Tibial artery (tissue), 4 donors: ENCODE data around the gene MACF1.
"Not testable (repeated sequence)": the region's sequence is repeated elsewhere in the genome, so short reads cannot be mapped to it uniquely, and the experiment has no call there.

Experiments used
- DNase-seq, 2 donors: peaks; one replicate each; pipeline ENCODE4 v3.0.0-alpha.2; 2019
- H3K27ac ChIP-seq, 2 donors: fragments of 200-600 bp; sonication (generic) in 1 of 2; 1 replicate in 1 of 2; 2 replicates in 1 of 2; pipeline ENCODE4 v1.5.1; 2018 to 2019; ENCODE audit warnings: mild to moderate bottlenecking in 1 of 2
- H3K27me3 ChIP-seq, 2 donors: fragments of 200-600 bp; sonication (generic) in 1 of 2; one replicate each; pipeline versions ENCODE4 v1.5.1 to v1.6.0; 2016 to 2019
- H3K36me3 ChIP-seq, 3 donors: fragments of 200-600 bp; sonication (generic) in 2 of 3; one replicate each; pipeline ENCODE4 v1.5.1; 2016 to 2019; ENCODE audit warnings: mild to moderate bottlenecking in 2 of 3
- H3K4me1 ChIP-seq, 4 donors: fragments of 200-600 bp; sonication (generic) in 2 of 4; 1 replicate in 3 of 4; 2 replicates in 1 of 4; pipeline ENCODE4 v1.5.1; 2016 to 2019
- H3K4me3 ChIP-seq, 2 donors: fragments of 200-600 bp; sonication (generic) in 1 of 2; 1 replicate in 1 of 2; 2 replicates in 1 of 2; pipeline ENCODE4 v1.5.1; 2018 to 2019; ENCODE audit warnings: mild to moderate bottlenecking in 2 of 2
- H3K9me3 ChIP-seq, 3 donors: fragments of 200-600 bp; sonication (generic) in 1 of 3; one replicate each; pipeline ENCODE4 v1.5.1; 2016 to 2019
- CTCF ChIP-seq, 2 experiments: fragments of 200-600 bp in 1 of 2; fragments of 450-650 bp in 1 of 2; IDR thresholded peaks; one replicate each; pipeline ENCODE4 v1.5.1; 2017 to 2019; ENCODE audit warnings: antibody characterized with exemption in 2 of 2, mild to moderate bottlenecking in 1 of 2, moderate library complexity in 1 of 2
- intact Hi-C: fragments of 100-400 bp; cut with DNase I; formaldehyde crosslinking; loops from one replicate; pipeline ENCODE4 v1.15.0; 2023; ENCODE audit warnings: low total_unique reads

The MACF1 gene

GRCh38 chr1:39205102-39205780 lies 746 bp downstream of the MACF1 start:
- no peak for TF ChIP-seq CTCF (IDR thresholded peaks at IDR 0.05)
- intact Hi-C loops: no loop called here

GRCh38 chr1:39205781-39206464 lies 1.4 kb downstream of the MACF1 start:
- intact Hi-C loops: no loop called here
- Histone ChIP-seq H3K27ac (peak overlapping the region; percentile 90 to 94), H3K9me3 (no peaks in the 10 kb centered on the region), H3K27me3 (no peaks in the 10 kb centered on the region), H3K4me1 (peaks cover 0 to 68% (median 25%) of the 10 kb centered on the region in 4 donors), H3K4me3 (peak overlapping the region; percentile 50 to 54), H3K36me3 (no peaks in the 10 kb centered on the region)
- DNase-seq: no peak
- no peak for TF ChIP-seq CTCF (IDR thresholded peaks at IDR 0.05)

More at GRCh38 chr1:39205102-39205780, 746 bp downstream of the MACF1 start:
- peak overlapping the region; percentile 50 to 54 for H3K4me3 ChIP-seq
- DNase-seq: peak; percentile 67 to 77
- no peaks in the 10 kb centered on the region for H3K36me3 ChIP-seq
- H3K27me3 ChIP-seq: no peaks in the 10 kb centered on the region
- H3K27ac ChIP-seq: peak overlapping the region; percentile 90 to 94
- H3K4me1 ChIP-seq: peaks cover 0 to 63% (median 25%) of the 10 kb centered on the region in 4 donors
- no peaks in the 10 kb centered on the region for H3K9me3 ChIP-seq

GRCh38 chr1:39208360-39208759 lies 3.9 kb downstream of the MACF1 start:
- H3K4me1 ChIP-seq: peaks cover 0 to 88% (median 29%) of the 10 kb centered on the region in 4 donors
- peak overlapping the region; percentile 27 to 90 for H3K27ac ChIP-seq
- intact Hi-C loops, H3K27me3 ChIP-seq, H3K4me3 ChIP-seq, H3K9me3 ChIP-seq, H3K36me3 ChIP-seq, DNase-seq: not testable (repeated sequence)

- no peak for TF ChIP-seq CTCF (IDR thresholded peaks at IDR 0.05)
- Histone ChIP-seq H3K36me3 (no peaks in the 10 kb centered on the region), H3K27ac (peak overlapping the region; percentile 21 to 90), H3K27me3 (no peaks in the 10 kb centered on the region), H3K4me3 (no peak overlapping the region), H3K4me1 (peaks cover 0 to 97% (median 38%) of the 10 kb centered on the region in 4 donors), H3K9me3 (no peaks in the 10 kb centered on the region)
- intact Hi-C loops: loop anchor here (5.0 kb wide), 1 partner anchor 47 kb away; no protein-coding TSS in a partner anchor
- no peak for DNase-seq
Observed at GRCh38 chr1:39210649-39211048, 6.2 kb downstream of the MACF1 start.

- Histone ChIP-seq H3K27ac (peak overlapping the region; percentile 59 to 72), H3K4me1 (peaks cover 0 to 97% (median 45%) of the 10 kb centered on the region in 4 donors), H3K9me3 (no peaks in the 10 kb centered on the region), H3K4me3 (no peak overlapping the region), H3K27me3 (no peaks in the 10 kb centered on the region), H3K36me3 (no peaks in the 10 kb centered on the region)
- DNase-seq: no peak
- intact Hi-C loops: loop anchor here (5.0 kb wide), 1 partner anchor 45 kb away; no protein-coding TSS in a partner anchor
- TF ChIP-seq CTCF (IDR thresholded peaks at IDR 0.05): no peak
Observed at GRCh38 chr1:39212499-39212898, 8.0 kb downstream of the MACF1 start.

- TF ChIP-seq CTCF (IDR thresholded peaks at IDR 0.05): no peak
- intact Hi-C loops: loop anchor here (5.0 kb wide), 1 partner anchor 44 kb away; no protein-coding TSS in a partner anchor
- no peaks in the 10 kb centered on the region for H3K9me3 ChIP-seq
- peak overlapping the region in 1 of 2 donors; percentile 7 for H3K4me3 ChIP-seq
- H3K36me3 ChIP-seq: no peaks in the 10 kb centered on the region
- DNase-seq: no peak
- H3K27me3 ChIP-seq: no peaks in the 10 kb centered on the region
- H3K4me1 ChIP-seq: peaks cover 0 to 97% (median 45%) of the 10 kb centered on the region in 4 donors
- peak overlapping the region; percentile 59 to 72 for H3K27ac ChIP-seq
Observed at GRCh38 chr1:39213511-39214002, 9.1 kb downstream of the MACF1 start.
